HL-60 (cell line): ENCODE data around the gene SFT2D3.

Experiments
- DNase-seq, 2 experiments: peaks; one replicate each; pipeline ENCODE4 v3.0.0-alpha.2; 2010 to 2020; ENCODE audit warnings: low read depth in 1 of 2, low spot score in 1 of 2
- H3K27ac ChIP-seq: fragments of 250-450 bp; sonication (Bioruptor Pico); replicated peaks from 2 replicates; pipeline ENCODE4 v1.5.1; 2020; ENCODE audit warnings: mild to moderate bottlenecking, moderate library complexity
- H3K27me3 ChIP-seq: fragments of 250-450 bp; sonication (Bioruptor Pico); 2 replicates; pipeline ENCODE4 v1.5.1; 2021; ENCODE audit warnings: mild to moderate bottlenecking, moderate library complexity; ENCODE audit not compliant: insufficient read depth, poor library complexity, severe bottlenecking
- H3K4me3 ChIP-seq: replicated peaks from 2 replicates; pipeline ENCODE4 v1.5.1; 2011; ENCODE audit warnings: mild to moderate bottlenecking, control low read depth, low read length; ENCODE audit not compliant: insufficient read depth
- GABPA ChIP-seq: IDR thresholded peaks from 2 replicates; pipeline ENCODE4 v1.6.1; 2012; ENCODE audit warnings: low read depth
- POLR2AphosphoS5 ChIP-seq: IDR thresholded peaks from 2 replicates; pipeline ENCODE4 v1.6.1; 2012; ENCODE audit warnings: low read depth
- SPI1 ChIP-seq: IDR thresholded peaks from 2 replicates; pipeline ENCODE4 v1.6.1; 2012; ENCODE audit warnings: low read depth, mild to moderate bottlenecking, borderline replicate concordance
- TF ChIP-seq, protein P1 (sequence below): IDR thresholded peaks from 2 replicates; pipeline ENCODE4 v1.6.1; 2012; ENCODE audit warnings: low read depth; ENCODE audit not compliant: insufficient replicate concordance
- TF ChIP-seq, protein P2 (sequence below): IDR thresholded peaks from one replicate; pipeline ENCODE4 v1.5.1; 2011; ENCODE audit warnings: low read length, control low read depth, inconsistent platforms; ENCODE audit not compliant: insufficient read depth

The SFT2D3 gene

GRCh38 chr2:127675331-127676261, 25.7 kb upstream of the SFT2D3 start, which contains the start of gene LIMS2:
LIMS2 (minus strand) TSS chr2:127675530; CDS start chr2:127675024, 506 bp downstream.
- no peak within 1 kb of the TSS for H3K27ac ChIP-seq
- TF ChIP-seq, protein P1, sequence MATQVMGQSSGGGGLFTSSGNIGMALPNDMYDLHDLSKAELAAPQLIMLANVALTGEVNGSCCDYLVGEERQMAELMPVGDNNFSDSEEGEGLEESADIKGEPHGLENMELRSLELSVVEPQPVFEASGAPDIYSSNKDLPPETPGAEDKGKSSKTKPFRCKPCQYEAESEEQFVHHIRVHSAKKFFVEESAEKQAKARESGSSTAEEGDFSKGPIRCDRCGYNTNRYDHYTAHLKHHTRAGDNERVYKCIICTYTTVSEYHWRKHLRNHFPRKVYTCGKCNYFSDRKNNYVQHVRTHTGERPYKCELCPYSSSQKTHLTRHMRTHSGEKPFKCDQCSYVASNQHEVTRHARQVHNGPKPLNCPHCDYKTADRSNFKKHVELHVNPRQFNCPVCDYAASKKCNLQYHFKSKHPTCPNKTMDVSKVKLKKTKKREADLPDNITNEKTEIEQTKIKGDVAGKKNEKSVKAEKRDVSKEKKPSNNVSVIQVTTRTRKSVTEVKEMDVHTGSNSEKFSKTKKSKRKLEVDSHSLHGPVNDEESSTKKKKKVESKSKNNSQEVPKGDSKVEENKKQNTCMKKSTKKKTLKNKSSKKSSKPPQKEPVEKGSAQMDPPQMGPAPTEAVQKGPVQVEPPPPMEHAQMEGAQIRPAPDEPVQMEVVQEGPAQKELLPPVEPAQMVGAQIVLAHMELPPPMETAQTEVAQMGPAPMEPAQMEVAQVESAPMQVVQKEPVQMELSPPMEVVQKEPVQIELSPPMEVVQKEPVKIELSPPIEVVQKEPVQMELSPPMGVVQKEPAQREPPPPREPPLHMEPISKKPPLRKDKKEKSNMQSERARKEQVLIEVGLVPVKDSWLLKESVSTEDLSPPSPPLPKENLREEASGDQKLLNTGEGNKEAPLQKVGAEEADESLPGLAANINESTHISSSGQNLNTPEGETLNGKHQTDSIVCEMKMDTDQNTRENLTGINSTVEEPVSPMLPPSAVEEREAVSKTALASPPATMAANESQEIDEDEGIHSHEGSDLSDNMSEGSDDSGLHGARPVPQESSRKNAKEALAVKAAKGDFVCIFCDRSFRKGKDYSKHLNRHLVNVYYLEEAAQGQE: no peak
- no peak for TF ChIP-seq GABPA
- no peak for TF ChIP-seq SPI1
- TF ChIP-seq, protein P2, sequence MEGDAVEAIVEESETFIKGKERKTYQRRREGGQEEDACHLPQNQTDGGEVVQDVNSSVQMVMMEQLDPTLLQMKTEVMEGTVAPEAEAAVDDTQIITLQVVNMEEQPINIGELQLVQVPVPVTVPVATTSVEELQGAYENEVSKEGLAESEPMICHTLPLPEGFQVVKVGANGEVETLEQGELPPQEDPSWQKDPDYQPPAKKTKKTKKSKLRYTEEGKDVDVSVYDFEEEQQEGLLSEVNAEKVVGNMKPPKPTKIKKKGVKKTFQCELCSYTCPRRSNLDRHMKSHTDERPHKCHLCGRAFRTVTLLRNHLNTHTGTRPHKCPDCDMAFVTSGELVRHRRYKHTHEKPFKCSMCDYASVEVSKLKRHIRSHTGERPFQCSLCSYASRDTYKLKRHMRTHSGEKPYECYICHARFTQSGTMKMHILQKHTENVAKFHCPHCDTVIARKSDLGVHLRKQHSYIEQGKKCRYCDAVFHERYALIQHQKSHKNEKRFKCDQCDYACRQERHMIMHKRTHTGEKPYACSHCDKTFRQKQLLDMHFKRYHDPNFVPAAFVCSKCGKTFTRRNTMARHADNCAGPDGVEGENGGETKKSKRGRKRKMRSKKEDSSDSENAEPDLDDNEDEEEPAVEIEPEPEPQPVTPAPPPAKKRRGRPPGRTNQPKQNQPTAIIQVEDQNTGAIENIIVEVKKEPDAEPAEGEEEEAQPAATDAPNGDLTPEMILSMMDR: no peak
- TF ChIP-seq POLR2AphosphoS5: no peak
- peaks cover 35% of the 10 kb centered on the region for H3K27me3 ChIP-seq
- H3K4me3 ChIP-seq: peak within 1 kb of the TSS; percentile 10; the same call in 1 of the 2 replicates
- no peak for DNase-seq

- no peak for DNase-seq
- peaks cover 32% of the 10 kb centered on the region for H3K27me3 ChIP-seq
- TF ChIP-seq POLR2AphosphoS5 (no peak), GABPA (no peak), SPI1 (no peak)
- TF ChIP-seq, protein P2: no peak
- TF ChIP-seq, protein P1: no peak
- no peak overlapping the region for H3K4me3 ChIP-seq
- no peak overlapping the region for H3K27ac ChIP-seq
Observed at GRCh38 chr2:127676906-127677305, 24.4 kb upstream of the SFT2D3 start.

GRCh38 chr2:127678531-127678930, 22.8 kb upstream of the SFT2D3 start:
- Histone ChIP-seq H3K4me3 (no peak overlapping the region), H3K27ac (no peak overlapping the region), H3K27me3 (peaks cover 28% of the 10 kb centered on the region)
- TF ChIP-seq GABPA (no peak), SPI1 (no peak), POLR2AphosphoS5 (no peak)
- TF ChIP-seq, protein P2: no peak
- TF ChIP-seq, protein P1: no peak
- DNase-seq: no peak
